Stimulated activated CD8-positive, alpha-beta memory T cell treated with anti-CD3 and anti-CD28 coated beads, Interleukin-7, amount 100 ng/mL, for 48 hours (primary cell): Measurements from ENCODE around the gene PDGFA.

Experiments
- DNase-seq, 2 donors: peaks; one replicate each; pipeline ENCODE4 v3.0.0-alpha.2; 2020; ENCODE audit warnings: low read depth in 1 of 2; ENCODE audit errors: extremely low read depth in 1 of 2

The PDGFA gene

GRCh38 chr7:517774-518629 lies 1.6 kb downstream of the PDGFA start:
- no peak for DNase-seq

GRCh38 chr7:516606-517456 lies 2.8 kb downstream of the PDGFA start:
- DNase-seq, result no peak

GRCh38 chr7:516216-516605 lies 3.4 kb downstream of the PDGFA start:
- no peak for DNase-seq

- no peak for DNase-seq
Measured at GRCh38 chr7:515628-516027, 4.0 kb downstream of the PDGFA start.

- no peak for DNase-seq
Measured at GRCh38 chr7:514651-515598, 4.7 kb downstream of the PDGFA start.

- no peak for DNase-seq
Measured at GRCh38 chr7:514242-514641, 5.4 kb downstream of the PDGFA start.

GRCh38 chr7:513521-514166 lies 6.0 kb downstream of the PDGFA start:
- no peak for DNase-seq

- DNase-seq, result no peak
Measured at GRCh38 chr7:512541-513311, 6.9 kb downstream of the PDGFA start.

GRCh38 chr7:512146-512510 lies 7.5 kb downstream of the PDGFA start:
- no peak for DNase-seq

GRCh38 chr7:511476-512145 lies 8.0 kb downstream of the PDGFA start:
- no peak for DNase-seq

- DNase-seq, result no peak
Measured at GRCh38 chr7:510782-511281, 8.8 kb downstream of the PDGFA start.

- no peak for DNase-seq
Measured at GRCh38 chr7:510131-510481, 9.5 kb downstream of the PDGFA start.

GRCh38 chr7:509426-510130 lies 10.1 kb downstream of the PDGFA start:
- no peak for DNase-seq

- no peak for DNase-seq
Measured at GRCh38 chr7:508461-509170, 11.0 kb downstream of the PDGFA start.

- DNase-seq, result no peak
Measured at GRCh38 chr7:507623-508300, 11.9 kb downstream of the PDGFA start.

- DNase-seq, result no peak
Measured at GRCh38 chr7:506921-507622, 12.6 kb downstream of the PDGFA start.

GRCh38 chr7:506391-506831 lies 13.2 kb downstream of the PDGFA start:
- DNase-seq, result no peak
